Skeletal muscle cell (primary cell): ENCODE data around the gene NDUFB6.
"Not testable (repeated sequence)": the region's sequence is repeated elsewhere in the genome, so short reads cannot be mapped to it uniquely, and the experiment has no call there.

Experiments
- DNase-seq: peaks from one replicate; pipeline ENCODE4 v3.0.0-alpha.2; 2010; ENCODE audit warnings: low read depth
- H3K4me3 ChIP-seq: 2 replicates; pipeline ENCODE4 v1.5.1; 2011; ENCODE audit warnings: low read depth, mild to moderate bottlenecking, control low read depth, low read length, moderate library complexity

Gene NDUFB6

DNA sequence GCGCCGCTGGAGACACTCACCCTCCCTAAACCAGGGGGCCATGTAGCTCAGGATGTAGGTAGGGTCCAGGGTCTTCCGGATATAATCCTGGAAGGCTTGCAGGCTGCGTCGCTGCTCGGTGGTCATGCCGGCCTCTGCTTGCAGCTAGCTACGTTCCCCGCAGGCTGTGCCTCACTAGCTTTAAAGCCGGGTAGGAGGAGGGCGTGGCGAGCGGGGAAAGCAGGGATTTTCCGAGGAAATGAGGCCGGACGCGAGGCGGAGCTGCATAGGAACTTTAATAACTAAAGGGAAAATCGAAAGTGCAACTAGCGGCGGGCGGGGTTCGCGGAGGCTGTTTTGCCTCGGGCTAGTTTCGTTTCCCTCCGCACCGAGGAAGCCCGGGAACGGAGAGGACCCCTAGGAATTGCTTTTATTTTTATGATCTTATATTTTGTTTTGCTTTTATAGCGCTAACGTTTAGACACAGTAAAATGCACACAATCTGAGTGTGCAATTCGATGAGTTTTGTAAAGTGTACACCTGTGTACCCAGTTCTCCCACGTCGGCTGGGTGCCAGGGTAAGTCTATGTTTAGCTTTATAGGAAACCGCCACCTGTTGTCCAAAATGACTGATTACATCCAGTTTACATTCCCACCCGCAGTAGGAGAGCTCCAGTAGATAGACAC, 46.8 kb downstream of the NDUFB6 start, which contains the start of gene RIGI:
RIGI (minus strand) TSS at position 156 of the 666 bp plus-strand sequence; CDS start at position 126, 30 bp downstream.
- peak within 1 kb of the TSS; percentile 67 for H3K4me3 ChIP-seq
- peak; percentile 69 for DNase-seq

GRCh38 chr9:32525709-32526030, 47.3 kb downstream of the NDUFB6 start:
- peak overlapping the region; percentile 67 for H3K4me3 ChIP-seq
- no peak for DNase-seq

DNA sequence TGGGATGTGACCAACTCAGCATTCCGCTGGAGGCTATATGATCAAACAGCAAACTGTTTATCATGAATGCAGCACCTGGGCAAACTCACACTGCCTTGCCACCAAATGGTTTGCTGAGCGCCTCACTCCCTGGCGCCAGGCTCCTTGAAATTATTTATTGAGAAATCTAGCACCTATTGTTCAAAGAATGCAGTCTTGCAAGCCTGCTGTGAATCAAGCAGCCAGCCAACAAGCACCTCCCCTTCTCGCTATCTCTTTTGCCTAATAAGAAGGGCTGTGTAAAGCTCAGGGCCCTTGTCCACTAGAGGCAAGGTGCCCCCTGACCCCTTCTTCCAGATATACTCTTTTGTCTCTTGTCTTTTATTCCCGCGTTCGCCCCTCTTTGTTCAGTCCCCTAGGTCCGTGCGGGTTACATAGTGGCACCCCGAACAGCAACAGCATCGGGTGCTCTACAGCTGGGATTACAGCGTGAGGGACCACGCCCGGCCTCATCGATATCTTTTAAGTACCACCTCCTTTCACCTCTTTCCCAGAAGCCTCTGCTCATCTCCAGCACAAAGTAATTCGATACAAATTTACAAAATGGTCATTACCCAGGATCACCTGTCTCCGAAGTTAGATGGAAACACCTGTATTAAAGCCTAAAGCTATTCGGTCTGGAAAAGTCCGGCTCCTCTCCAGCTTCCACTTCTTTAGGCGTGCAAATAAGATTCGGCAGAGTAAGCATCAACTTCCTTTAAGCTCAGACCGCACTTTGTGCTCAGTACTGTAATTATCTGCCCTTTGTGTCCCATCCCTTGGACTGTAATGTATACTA, 47.9 kb downstream of the NDUFB6 start:
- DNase-seq, result no peak
- peak overlapping the region; percentile 67 for H3K4me3 ChIP-seq

DNA sequence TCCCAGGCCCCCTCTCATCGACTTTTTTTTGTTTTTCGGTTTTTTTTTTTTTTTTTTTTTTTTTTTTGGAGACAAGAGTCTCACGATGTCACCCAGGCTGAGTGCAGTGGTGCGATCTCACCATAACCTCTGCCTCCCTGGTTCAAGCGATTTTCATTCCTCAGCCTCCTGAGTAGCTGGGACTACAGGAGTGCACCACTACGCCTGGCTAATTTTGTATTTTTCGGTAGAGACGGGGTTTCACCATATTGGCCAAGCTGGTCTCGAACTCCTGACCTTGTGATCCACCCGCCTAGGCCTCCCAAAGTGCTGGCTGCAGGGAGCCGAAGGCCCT, 48.4 kb downstream of the NDUFB6 start:
- DNase-seq, result not testable (repeated sequence)
- peak overlapping the region; percentile 67 for H3K4me3 ChIP-seq

- DNase-seq, result no peak
- H3K4me3 ChIP-seq, result no peak overlapping the region
Observed at GRCh38 chr9:32523910-32524309, 49.0 kb downstream of the NDUFB6 start.

GRCh38 chr9:32518276-32518675, 54.7 kb downstream of the NDUFB6 start:
- no peak for DNase-seq
- no peak overlapping the region for H3K4me3 ChIP-seq

DNA sequence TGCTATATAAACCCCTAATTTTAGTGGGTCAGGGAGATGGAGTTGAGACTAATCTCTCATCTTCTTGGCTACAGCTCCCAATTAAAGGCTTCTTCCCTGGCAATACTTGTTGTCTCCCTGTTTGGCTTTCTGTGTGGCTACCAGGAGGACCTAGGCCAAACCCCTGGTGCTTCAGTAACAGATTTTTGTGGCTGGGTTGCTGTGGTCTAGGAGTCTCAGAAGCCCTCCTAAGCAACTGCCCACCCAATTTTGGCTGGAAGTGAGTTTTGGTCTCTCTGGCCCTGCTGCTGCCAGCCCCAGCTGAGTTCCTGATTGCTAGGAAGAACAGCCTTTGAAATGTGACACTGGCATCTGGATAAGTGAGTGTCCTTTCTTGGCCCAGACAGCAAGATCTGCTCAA, 56.7 kb downstream of the NDUFB6 start:
- H3K4me3 ChIP-seq, result no peak overlapping the region

GRCh38 chr9:32508728-32509127, 64.2 kb downstream of the NDUFB6 start:
- no peak for DNase-seq
- no peak overlapping the region for H3K4me3 ChIP-seq

More for the DNA sequence above, 56.7 kb downstream of the NDUFB6 start:
- no peak for DNase-seq

GRCh38 chr9:32503008-32503407, 70.0 kb downstream of the NDUFB6 start:
- no peak overlapping the region for H3K4me3 ChIP-seq
- DNase-seq, result no peak
